ENCODE data around the gene NFATC4.

Gene NFATC4

GRCh38 chr14:24398653-24399446 lies 30.9 kb downstream of the NFATC4 start, which contains the start of gene NYNRIN:
NYNRIN (plus strand) TSS chr14:24399003; CDS start chr14:24399247, 244 bp downstream.
- in situ Hi-C loops (cut with MboI; ENCODE audit: low pct_unique_long_range_greater_than_20kb, low sequenced_read_pairs, unreplicated experiment): no loop called here
- TF ChIP-seq, protein P1, sequence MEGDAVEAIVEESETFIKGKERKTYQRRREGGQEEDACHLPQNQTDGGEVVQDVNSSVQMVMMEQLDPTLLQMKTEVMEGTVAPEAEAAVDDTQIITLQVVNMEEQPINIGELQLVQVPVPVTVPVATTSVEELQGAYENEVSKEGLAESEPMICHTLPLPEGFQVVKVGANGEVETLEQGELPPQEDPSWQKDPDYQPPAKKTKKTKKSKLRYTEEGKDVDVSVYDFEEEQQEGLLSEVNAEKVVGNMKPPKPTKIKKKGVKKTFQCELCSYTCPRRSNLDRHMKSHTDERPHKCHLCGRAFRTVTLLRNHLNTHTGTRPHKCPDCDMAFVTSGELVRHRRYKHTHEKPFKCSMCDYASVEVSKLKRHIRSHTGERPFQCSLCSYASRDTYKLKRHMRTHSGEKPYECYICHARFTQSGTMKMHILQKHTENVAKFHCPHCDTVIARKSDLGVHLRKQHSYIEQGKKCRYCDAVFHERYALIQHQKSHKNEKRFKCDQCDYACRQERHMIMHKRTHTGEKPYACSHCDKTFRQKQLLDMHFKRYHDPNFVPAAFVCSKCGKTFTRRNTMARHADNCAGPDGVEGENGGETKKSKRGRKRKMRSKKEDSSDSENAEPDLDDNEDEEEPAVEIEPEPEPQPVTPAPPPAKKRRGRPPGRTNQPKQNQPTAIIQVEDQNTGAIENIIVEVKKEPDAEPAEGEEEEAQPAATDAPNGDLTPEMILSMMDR (IDR thresholded peaks at IDR 0.05; ENCODE audit: extremely low read depth, insufficient read depth, missing control alignments): no peak
- no peak for DNase-seq (ENCODE audit: low spot score)

DNA sequence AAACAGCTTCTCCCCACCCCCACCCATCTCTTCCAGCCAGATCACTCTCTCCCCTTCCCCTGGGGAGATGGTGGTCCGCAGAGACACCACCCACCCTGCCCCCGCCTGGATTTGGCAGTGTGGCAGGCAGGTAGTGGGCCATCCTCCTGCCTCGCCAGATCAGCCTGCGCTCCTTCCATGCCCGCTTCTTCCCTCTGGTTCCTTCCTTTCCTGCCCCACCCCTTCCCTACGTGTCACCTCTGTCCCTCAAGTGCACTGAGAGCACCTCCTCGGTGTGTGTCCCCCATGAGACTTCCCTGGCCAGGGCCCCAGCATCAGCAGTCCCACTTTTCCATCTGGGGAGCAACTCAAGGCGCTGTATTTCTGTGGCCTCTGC lies 31.5 kb downstream of the NFATC4 start:
- TF ChIP-seq, protein P1 (IDR thresholded peaks at IDR 0.05; ENCODE audit: extremely low read depth, insufficient read depth, missing control alignments): no peak
- DNase-seq (ENCODE audit: low spot score): no peak
- in situ Hi-C loops (cut with MboI; ENCODE audit: low pct_unique_long_range_greater_than_20kb, low sequenced_read_pairs, unreplicated experiment): no loop called here

GRCh38 chr14:24399999-24400718 lies 32.2 kb downstream of the NFATC4 start:
- no peak for DNase-seq (ENCODE audit: low spot score)
- TF ChIP-seq, protein P1 (IDR thresholded peaks at IDR 0.05; ENCODE audit: extremely low read depth, insufficient read depth, missing control alignments): no peak
- in situ Hi-C loops (cut with MboI; ENCODE audit: low pct_unique_long_range_greater_than_20kb, low sequenced_read_pairs, unreplicated experiment): no loop called here

DNA sequence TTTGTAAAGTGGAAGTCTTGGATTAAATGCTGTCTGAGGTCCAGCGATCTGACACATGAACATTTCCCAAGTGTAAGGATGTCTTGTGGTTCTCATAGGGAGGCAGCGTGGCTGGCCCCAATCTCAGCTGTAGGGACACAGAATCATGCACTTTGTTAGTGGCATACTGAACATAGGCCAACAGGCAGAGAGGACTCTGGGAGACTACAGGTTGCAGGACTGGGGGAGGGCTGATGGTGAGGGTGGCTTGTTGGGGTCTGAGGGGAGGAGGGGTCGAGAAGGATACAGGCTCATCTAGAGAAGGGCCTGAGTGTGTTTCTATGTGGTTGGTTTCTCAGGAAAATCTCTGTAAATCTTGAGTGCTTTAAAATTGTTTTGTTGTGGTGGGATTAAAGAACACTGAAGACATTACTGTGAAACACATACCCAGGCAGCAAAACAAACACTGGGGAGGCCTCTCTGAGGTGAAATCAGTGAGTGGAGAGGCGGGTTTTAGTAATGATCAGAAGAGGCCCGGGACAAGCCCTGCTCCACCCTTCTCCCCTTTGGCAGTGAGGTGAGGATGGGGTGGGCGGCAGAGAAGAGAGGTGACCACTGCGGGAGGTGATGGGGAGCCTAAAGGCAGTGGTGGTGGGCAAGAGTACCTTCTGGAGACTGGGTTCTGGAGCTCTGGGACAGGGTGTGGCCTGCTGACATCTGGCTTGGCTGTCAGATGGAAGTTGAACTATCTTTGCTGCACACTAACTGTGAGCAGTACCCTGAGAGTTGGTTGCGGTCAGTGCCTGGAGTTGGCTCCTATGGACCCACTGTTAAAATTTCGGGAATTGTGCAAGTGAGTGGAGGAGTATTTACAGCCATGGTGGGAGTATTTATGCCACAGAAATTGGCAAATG lies 34.1 kb downstream of the NFATC4 start:
- in situ Hi-C loops (cut with MboI; ENCODE audit: low pct_unique_long_range_greater_than_20kb, low sequenced_read_pairs, unreplicated experiment): no loop called here
- no peak for DNase-seq (ENCODE audit: low spot score)
- TF ChIP-seq, protein P1 (IDR thresholded peaks at IDR 0.05; ENCODE audit: extremely low read depth, insufficient read depth, missing control alignments): no peak

DNA sequence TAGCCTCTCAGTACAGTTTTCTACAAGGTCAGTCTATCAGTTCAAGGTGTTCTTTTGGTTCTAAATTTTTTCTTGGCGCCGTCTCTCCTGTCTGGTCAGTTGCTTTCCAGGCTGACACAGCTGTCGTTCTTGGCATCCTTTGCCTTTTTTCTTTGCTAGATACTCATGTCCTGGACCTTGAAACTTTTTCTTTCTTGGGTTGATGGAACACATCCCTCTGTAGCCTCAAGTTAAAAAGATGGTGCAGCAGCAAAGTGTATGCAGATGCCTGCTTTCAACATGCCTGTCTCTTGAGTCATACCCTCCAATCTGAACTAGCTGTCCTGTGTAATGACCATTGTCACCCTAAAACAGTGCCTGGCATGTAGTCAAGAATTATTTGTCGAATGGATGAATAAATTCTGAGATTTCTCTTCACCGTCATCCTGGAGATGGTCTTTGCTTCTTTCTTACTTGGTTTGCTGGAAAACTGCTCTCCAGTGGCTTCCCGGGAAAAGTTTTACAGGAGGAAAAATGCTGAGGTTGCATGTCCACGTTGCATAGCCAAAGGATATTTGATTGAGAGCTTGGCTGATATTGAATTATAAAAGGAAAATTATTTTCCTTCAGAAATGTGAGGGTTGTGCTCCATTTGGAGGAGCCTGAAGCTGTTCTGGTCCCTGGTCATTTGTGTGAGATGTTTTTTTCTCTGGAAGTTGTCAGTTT lies 35.5 kb downstream of the NFATC4 start:
- in situ Hi-C loops (cut with MboI; ENCODE audit: low pct_unique_long_range_greater_than_20kb, low sequenced_read_pairs, unreplicated experiment): no loop called here

More for the DNA sequence above, 35.5 kb downstream of the NFATC4 start:
- DNase-seq (ENCODE audit: low spot score): no peak
- TF ChIP-seq, protein P1 (IDR thresholded peaks at IDR 0.05; ENCODE audit: extremely low read depth, insufficient read depth, missing control alignments): no peak

Measured in GM13977 (cell line).